HPDE6-E6E7 (cell line): ENCODE measurements around the gene MSI2.
"Not testable (repeated sequence)": the region's sequence is repeated elsewhere in the genome, so short reads cannot be mapped to it uniquely, and the experiment has no call there.

Experiments
- DNase-seq: peaks from one replicate; pipeline ENCODE4 v3.0.0; 2011; ENCODE audit warnings: missing footprints; ENCODE audit errors: extremely low spot score

MSI2 gene

GRCh38 chr17:57289613-57290012 is 33.3 kb downstream of the MSI2 start:
- no peak for DNase-seq

GRCh38 chr17:57290981-57291380 is 34.7 kb downstream of the MSI2 start:
- DNase-seq = no peak

- DNase-seq = no peak
Measured at GRCh38 chr17:57292091-57292490, 35.8 kb downstream of the MSI2 start.

GRCh38 chr17:57293077-57293476 is 36.8 kb downstream of the MSI2 start:
- DNase-seq = peak; percentile 96

GRCh38 chr17:57294101-57294500 is 37.8 kb downstream of the MSI2 start:
- no peak for DNase-seq

GRCh38 chr17:57294629-57295501 is 38.5 kb downstream of the MSI2 start:
- DNase-seq = no peak

- no peak for DNase-seq
Measured at GRCh38 chr17:57295526-57296023, 39.3 kb downstream of the MSI2 start.

- no peak for DNase-seq
Measured at GRCh38 chr17:57296231-57296630, 39.9 kb downstream of the MSI2 start.

GRCh38 chr17:57299176-57299575 is 42.9 kb downstream of the MSI2 start:
- DNase-seq = no peak

GRCh38 chr17:57300592-57300991 is 44.3 kb downstream of the MSI2 start:
- not testable (repeated sequence) for DNase-seq

GRCh38 chr17:57302690-57303465 is 46.6 kb downstream of the MSI2 start:
- no peak for DNase-seq

GRCh38 chr17:57305144-57305728 is 48.9 kb downstream of the MSI2 start:
- no peak for DNase-seq

GRCh38 chr17:57305908-57306504 is 49.7 kb downstream of the MSI2 start:
- DNase-seq = no peak

GRCh38 chr17:57308543-57309186 is 52.3 kb downstream of the MSI2 start:
- no peak for DNase-seq

- no peak for DNase-seq
Measured at GRCh38 chr17:57309479-57309878, 53.2 kb downstream of the MSI2 start.

- no peak for DNase-seq
Measured at GRCh38 chr17:57311281-57312216, 55.2 kb downstream of the MSI2 start.

- no peak for DNase-seq
Measured at GRCh38 chr17:57312242-57312641, 55.9 kb downstream of the MSI2 start.

GRCh38 chr17:57313097-57313835 is 56.9 kb downstream of the MSI2 start:
- no peak for DNase-seq
